Measurements from ENCODE around the gene SAP25. TPM values are rescaled to one million over a fixed set of nuclear protein-coding genes. Genes with fewer than 3 reads are reported as not detected.

Gene SAP25
- total RNA-seq, 3 donors from 2014 or later, result 2.8 to 4.3 (median 3.5) TPM

- ATAC-seq (no peak), DNase-seq (peak in 1 of 3 donors; percentile 45)
- no peaks in the 10 kb centered on the region for H3K36me3 ChIP-seq (ENCODE audit: low read depth)
Measured at GRCh38 chr7:100562195-100563099, 11.3 kb downstream of the SAP25 start.

GRCh38 chr7:100561491-100562194 lies 12.1 kb downstream of the SAP25 start:
- intact Hi-C loops (cut with DNase I, micrococcal nuclease), result loop anchor here in 1 of 2 donors (5.0 kb wide), 1 partner anchor 99 kb away; the partner anchor contains the start of gene SPACDR

More at GRCh38 chr7:100562195-100563099, 11.3 kb downstream of the SAP25 start:
- intact Hi-C loops (cut with DNase I, micrococcal nuclease), result loop anchor here in 1 of 2 donors (5.0 kb wide), 1 partner anchor 100 kb away; the partner anchor contains the start of gene SPACDR
- H3K4me3 ChIP-seq, result no peak overlapping the region
- TF ChIP-seq, protein P1, sequence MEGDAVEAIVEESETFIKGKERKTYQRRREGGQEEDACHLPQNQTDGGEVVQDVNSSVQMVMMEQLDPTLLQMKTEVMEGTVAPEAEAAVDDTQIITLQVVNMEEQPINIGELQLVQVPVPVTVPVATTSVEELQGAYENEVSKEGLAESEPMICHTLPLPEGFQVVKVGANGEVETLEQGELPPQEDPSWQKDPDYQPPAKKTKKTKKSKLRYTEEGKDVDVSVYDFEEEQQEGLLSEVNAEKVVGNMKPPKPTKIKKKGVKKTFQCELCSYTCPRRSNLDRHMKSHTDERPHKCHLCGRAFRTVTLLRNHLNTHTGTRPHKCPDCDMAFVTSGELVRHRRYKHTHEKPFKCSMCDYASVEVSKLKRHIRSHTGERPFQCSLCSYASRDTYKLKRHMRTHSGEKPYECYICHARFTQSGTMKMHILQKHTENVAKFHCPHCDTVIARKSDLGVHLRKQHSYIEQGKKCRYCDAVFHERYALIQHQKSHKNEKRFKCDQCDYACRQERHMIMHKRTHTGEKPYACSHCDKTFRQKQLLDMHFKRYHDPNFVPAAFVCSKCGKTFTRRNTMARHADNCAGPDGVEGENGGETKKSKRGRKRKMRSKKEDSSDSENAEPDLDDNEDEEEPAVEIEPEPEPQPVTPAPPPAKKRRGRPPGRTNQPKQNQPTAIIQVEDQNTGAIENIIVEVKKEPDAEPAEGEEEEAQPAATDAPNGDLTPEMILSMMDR (IDR thresholded peaks at IDR 0.05), result no peak
- H3K9me3 ChIP-seq, result no peaks in the 10 kb centered on the region
- no peaks in the 10 kb centered on the region for H3K4me1 ChIP-seq (ENCODE audit: low read depth)

GRCh38 chr7:100559127-100559526 lies 14.6 kb downstream of the SAP25 start:
- H3K36me3 ChIP-seq (ENCODE audit: low read depth), result peaks cover 3% of the 10 kb centered on the region
- no peaks in the 10 kb centered on the region for H3K9me3 ChIP-seq
- ATAC-seq, result no peak
- DNase-seq, result no peak
- H3K4me1 ChIP-seq (ENCODE audit: low read depth), result peaks cover 7% of the 10 kb centered on the region
- intact Hi-C loops (cut with DNase I, micrococcal nuclease), result loop anchor here in 1 of 2 donors (10.0 kb wide), 1 partner anchor 84 kb away; the partner anchor contains the start of gene TSC22D4
- TF ChIP-seq, protein P1 (IDR thresholded peaks at IDR 0.05), result no peak
- no peak overlapping the region for H3K4me3 ChIP-seq

More at GRCh38 chr7:100561491-100562194, 12.1 kb downstream of the SAP25 start:
- no peak overlapping the region for H3K4me3 ChIP-seq
- DNase-seq, result peak in 1 of 3 donors; percentile 33
- H3K4me1 ChIP-seq (ENCODE audit: low read depth), result no peaks in the 10 kb centered on the region
- no peaks in the 10 kb centered on the region for H3K9me3 ChIP-seq
- H3K36me3 ChIP-seq (ENCODE audit: low read depth), result peaks cover 2% of the 10 kb centered on the region
- TF ChIP-seq, protein P1 (IDR thresholded peaks at IDR 0.05), result no peak
- no peak for ATAC-seq

DNA sequence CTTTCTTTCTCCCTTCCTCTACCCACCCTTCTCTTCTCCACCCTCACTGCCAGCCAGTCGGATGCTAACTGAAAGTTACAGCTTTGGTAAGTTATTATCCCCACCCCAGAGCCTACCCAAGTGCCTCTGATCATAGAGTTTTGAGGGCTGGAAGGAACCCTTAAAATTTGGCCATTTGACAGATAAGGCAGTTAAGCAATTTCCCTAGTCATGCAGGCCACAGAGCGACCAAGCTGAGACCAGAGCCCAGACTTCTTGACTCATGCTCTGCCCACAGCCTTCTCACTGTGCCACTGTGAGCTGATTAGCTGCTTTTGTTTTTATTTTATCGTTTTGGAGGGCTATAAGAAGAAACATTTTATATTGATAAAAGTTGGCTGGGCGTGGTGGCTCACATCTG lies 17.2 kb downstream of the SAP25 start:
- peaks cover 7% of the 10 kb centered on the region for H3K4me1 ChIP-seq (ENCODE audit: low read depth)
- H3K36me3 ChIP-seq (ENCODE audit: low read depth), result peaks cover 3% of the 10 kb centered on the region
- ATAC-seq, result no peak
- no peaks in the 10 kb centered on the region for H3K9me3 ChIP-seq
- TF ChIP-seq, protein P1 (IDR thresholded peaks at IDR 0.05), result no peak
- intact Hi-C loops (cut with DNase I, micrococcal nuclease), result loop anchor here in 1 of 2 donors (10.0 kb wide), 1 partner anchor 82 kb away; the partner anchor contains the start of gene TSC22D4
- no peak for DNase-seq
- H3K4me3 ChIP-seq, result no peak overlapping the region

DNA sequence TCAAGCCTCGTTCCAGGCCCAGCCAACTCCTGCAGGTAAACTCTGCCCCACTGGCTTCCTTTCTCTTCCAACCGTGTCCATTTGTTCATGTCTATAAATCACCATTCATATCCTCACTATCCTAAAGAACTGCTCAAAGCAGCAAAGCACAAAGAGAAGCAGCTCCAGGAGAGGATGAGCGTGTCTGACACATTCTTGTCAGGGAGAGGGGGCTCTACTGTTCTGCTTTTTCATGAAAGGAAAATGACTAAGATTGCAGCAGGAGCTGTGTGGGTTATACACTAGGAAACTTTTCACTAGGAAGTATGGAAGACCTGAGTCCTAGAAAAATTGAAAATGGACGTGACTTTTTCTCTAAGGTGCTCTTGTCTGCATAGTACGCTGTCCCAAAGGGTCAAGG lies 18.0 kb downstream of the SAP25 start:
- Histone ChIP-seq H3K36me3 (ENCODE audit: low read depth) (peaks cover 3% of the 10 kb centered on the region), H3K4me3 (no peak overlapping the region), H3K9me3 (no peaks in the 10 kb centered on the region), H3K4me1 (ENCODE audit: low read depth) (peaks cover 7% of the 10 kb centered on the region)
- intact Hi-C loops (cut with DNase I, micrococcal nuclease), result loop anchor here in 1 of 2 donors (10.0 kb wide), 1 partner anchor 81 kb away; the partner anchor contains the start of gene TSC22D4
- ATAC-seq (no peak), DNase-seq (no peak)
- TF ChIP-seq, protein P1 (IDR thresholded peaks at IDR 0.05), result no peak
